ENCODE measurements around the gene SLC15A3. TPM values are rescaled to one million over a fixed set of nuclear protein-coding genes. Genes with fewer than 3 reads are reported as not detected.

Gene SLC15A3
- total RNA-seq, 1 donor from 2014 or later: 1.3 TPM

DNA sequence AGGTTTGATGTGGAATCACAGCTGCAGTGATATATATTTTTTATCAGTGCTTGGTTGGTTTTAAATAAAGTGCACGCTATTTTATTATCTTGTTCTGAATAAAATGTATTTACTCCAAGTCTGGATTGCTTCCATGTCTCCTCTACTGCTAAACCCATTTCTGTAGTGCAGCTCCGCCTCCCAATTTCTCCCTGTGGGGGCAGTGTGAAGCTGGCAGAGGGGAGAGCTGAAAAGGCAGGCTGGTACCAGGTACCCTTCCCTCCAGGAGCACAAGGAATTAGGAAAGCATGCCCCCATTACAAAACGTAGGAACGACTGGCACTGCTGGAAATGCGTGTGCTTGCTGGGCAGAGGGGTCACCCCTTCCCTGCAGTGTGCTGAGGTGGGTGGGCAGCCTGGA is 28.6 kb downstream of the SLC15A3 start:
- no peak for FAIRE-seq
- no peaks in the 10 kb centered on the region for H3K27me3 ChIP-seq (ENCODE audit: control insufficient read depth, insufficient read depth, low read length)
- H3K4me3 ChIP-seq (ENCODE audit: low read depth, low read length): no peak overlapping the region
- TF ChIP-seq, protein P1, sequence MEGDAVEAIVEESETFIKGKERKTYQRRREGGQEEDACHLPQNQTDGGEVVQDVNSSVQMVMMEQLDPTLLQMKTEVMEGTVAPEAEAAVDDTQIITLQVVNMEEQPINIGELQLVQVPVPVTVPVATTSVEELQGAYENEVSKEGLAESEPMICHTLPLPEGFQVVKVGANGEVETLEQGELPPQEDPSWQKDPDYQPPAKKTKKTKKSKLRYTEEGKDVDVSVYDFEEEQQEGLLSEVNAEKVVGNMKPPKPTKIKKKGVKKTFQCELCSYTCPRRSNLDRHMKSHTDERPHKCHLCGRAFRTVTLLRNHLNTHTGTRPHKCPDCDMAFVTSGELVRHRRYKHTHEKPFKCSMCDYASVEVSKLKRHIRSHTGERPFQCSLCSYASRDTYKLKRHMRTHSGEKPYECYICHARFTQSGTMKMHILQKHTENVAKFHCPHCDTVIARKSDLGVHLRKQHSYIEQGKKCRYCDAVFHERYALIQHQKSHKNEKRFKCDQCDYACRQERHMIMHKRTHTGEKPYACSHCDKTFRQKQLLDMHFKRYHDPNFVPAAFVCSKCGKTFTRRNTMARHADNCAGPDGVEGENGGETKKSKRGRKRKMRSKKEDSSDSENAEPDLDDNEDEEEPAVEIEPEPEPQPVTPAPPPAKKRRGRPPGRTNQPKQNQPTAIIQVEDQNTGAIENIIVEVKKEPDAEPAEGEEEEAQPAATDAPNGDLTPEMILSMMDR (IDR thresholded peaks at IDR 0.05; ENCODE audit: insufficient read depth, low read length, severe bottlenecking): no peak
- peaks cover 20% of the 10 kb centered on the region for H3K36me3 ChIP-seq (ENCODE audit: control insufficient read depth, insufficient read depth, low read length)
- no peak for DNase-seq (ENCODE audit: low read depth)

- TF ChIP-seq, protein P1 (IDR thresholded peaks at IDR 0.05; ENCODE audit: insufficient read depth, low read length, severe bottlenecking): no peak
- DNase-seq (ENCODE audit: low read depth) (no peak), FAIRE-seq (no peak)
- peaks cover 18% of the 10 kb centered on the region for H3K36me3 ChIP-seq (ENCODE audit: control insufficient read depth, insufficient read depth, low read length)
- H3K27me3 ChIP-seq (ENCODE audit: control insufficient read depth, insufficient read depth, low read length): no peaks in the 10 kb centered on the region
- H3K4me3 ChIP-seq (ENCODE audit: low read depth, low read length): no peak overlapping the region
These were observed 29.1 kb downstream of the SLC15A3 start for GRCh38 chr11:60922906-60923305.

- FAIRE-seq (no peak), DNase-seq (ENCODE audit: low read depth) (no peak)
- TF ChIP-seq, protein P1 (IDR thresholded peaks at IDR 0.05; ENCODE audit: insufficient read depth, low read length, severe bottlenecking): no peak
- H3K36me3 ChIP-seq (ENCODE audit: control insufficient read depth, insufficient read depth, low read length): peaks cover 15% of the 10 kb centered on the region
- no peak overlapping the region for H3K4me3 ChIP-seq (ENCODE audit: low read depth, low read length)
- no peaks in the 10 kb centered on the region for H3K27me3 ChIP-seq (ENCODE audit: control insufficient read depth, insufficient read depth, low read length)
These were observed 30.1 kb downstream of the SLC15A3 start for GRCh38 chr11:60921777-60922335.

GRCh38 chr11:60921259-60921658 is 30.7 kb downstream of the SLC15A3 start:
- Histone ChIP-seq H3K4me3 (ENCODE audit: low read depth, low read length) (no peak overlapping the region), H3K27me3 (ENCODE audit: control insufficient read depth, insufficient read depth, low read length) (no peaks in the 10 kb centered on the region), H3K36me3 (ENCODE audit: control insufficient read depth, insufficient read depth, low read length) (peaks cover 15% of the 10 kb centered on the region)
- DNase-seq (ENCODE audit: low read depth): no peak
- TF ChIP-seq, protein P1 (IDR thresholded peaks at IDR 0.05; ENCODE audit: insufficient read depth, low read length, severe bottlenecking): no peak
- no peak for FAIRE-seq

DNA sequence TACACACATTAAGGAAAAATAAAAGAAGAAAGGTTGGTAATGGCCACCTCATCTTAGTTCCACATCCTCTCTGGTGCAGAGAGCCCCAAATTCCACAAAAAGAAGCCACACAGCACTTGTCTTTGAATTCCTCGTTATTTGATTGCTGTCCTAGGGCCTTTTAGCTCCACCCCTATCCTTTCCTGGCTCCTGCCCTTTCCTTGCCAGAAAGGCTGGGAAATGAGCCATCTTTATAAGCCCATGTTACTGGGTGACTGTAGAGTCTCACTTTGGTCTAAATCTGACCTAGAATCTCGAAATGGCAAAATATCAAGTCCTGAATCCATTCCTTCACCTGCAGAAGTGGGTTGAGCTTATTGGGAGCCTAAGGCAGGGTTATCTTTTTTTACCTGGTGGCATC is 32.0 kb downstream of the SLC15A3 start:
- TF ChIP-seq, protein P1 (IDR thresholded peaks at IDR 0.05; ENCODE audit: insufficient read depth, low read length, severe bottlenecking): no peak
- Histone ChIP-seq H3K36me3 (ENCODE audit: control insufficient read depth, insufficient read depth, low read length) (peaks cover 15% of the 10 kb centered on the region), H3K27me3 (ENCODE audit: control insufficient read depth, insufficient read depth, low read length) (no peaks in the 10 kb centered on the region), H3K4me3 (ENCODE audit: low read depth, low read length) (no peak overlapping the region)
- FAIRE-seq (no peak), DNase-seq (ENCODE audit: low read depth) (no peak)

- peaks cover 15% of the 10 kb centered on the region for H3K36me3 ChIP-seq (ENCODE audit: control insufficient read depth, insufficient read depth, low read length)
- H3K27me3 ChIP-seq (ENCODE audit: control insufficient read depth, insufficient read depth, low read length): no peaks in the 10 kb centered on the region
- TF ChIP-seq, protein P1 (IDR thresholded peaks at IDR 0.05; ENCODE audit: insufficient read depth, low read length, severe bottlenecking): no peak
- peak; percentile 60 for DNase-seq (ENCODE audit: low read depth)
- no peak overlapping the region for H3K4me3 ChIP-seq (ENCODE audit: low read depth, low read length)
- no peak for FAIRE-seq
These were observed 32.7 kb downstream of the SLC15A3 start for GRCh38 chr11:60919320-60919719.

All from bronchial epithelial cell (primary cell).